ENCODE measurements around the gene VPS13A.
"Not testable (repeated sequence)": the region's sequence is repeated elsewhere in the genome, so short reads cannot be mapped to it uniquely, and the experiment has no call there.

VPS13A gene

GRCh38 chr9:77183581-77183980 is 6.2 kb downstream of the VPS13A start:
- no peak for DNase-seq (ENCODE audit: low read depth, low spot score)

GRCh38 chr9:77188242-77188641 is 10.9 kb downstream of the VPS13A start:
- DNase-seq (ENCODE audit: low read depth, low spot score) = no peak

GRCh38 chr9:77194423-77194822 is 17.1 kb downstream of the VPS13A start:
- DNase-seq (ENCODE audit: low read depth, low spot score) = no peak

GRCh38 chr9:77210116-77210515 is 32.8 kb downstream of the VPS13A start:
- DNase-seq (ENCODE audit: low read depth, low spot score) = no peak

DNA sequence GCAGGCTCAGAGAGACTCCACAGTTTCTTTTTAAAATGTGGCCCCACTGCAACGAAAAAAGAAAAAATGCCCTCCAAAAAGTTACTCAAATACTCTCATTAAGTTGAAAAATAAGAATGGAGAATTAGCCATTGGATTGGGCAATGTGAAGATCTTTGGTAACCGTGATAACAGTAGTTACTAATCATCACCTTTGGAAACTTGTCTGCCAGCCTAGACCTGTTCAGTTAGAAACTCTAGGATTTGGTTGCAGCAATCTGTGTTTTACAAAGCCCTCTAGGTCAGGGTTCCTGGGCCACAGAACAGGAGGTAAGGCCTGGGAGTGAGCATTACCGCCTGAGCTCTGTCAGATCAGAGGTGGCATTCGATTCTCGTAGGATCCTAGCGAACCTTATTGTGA is 34.2 kb downstream of the VPS13A start:
- no peak for DNase-seq (ENCODE audit: low read depth, low spot score)

- no peak for DNase-seq (ENCODE audit: low read depth, low spot score)
Measured at GRCh38 chr9:77212801-77213200, 35.5 kb downstream of the VPS13A start.

- no peak for DNase-seq (ENCODE audit: low read depth, low spot score)
Measured at GRCh38 chr9:77215874-77216273, 38.5 kb downstream of the VPS13A start.

- no peak for DNase-seq (ENCODE audit: low read depth, low spot score)
Measured at GRCh38 chr9:77218612-77219011, 41.3 kb downstream of the VPS13A start.

DNA sequence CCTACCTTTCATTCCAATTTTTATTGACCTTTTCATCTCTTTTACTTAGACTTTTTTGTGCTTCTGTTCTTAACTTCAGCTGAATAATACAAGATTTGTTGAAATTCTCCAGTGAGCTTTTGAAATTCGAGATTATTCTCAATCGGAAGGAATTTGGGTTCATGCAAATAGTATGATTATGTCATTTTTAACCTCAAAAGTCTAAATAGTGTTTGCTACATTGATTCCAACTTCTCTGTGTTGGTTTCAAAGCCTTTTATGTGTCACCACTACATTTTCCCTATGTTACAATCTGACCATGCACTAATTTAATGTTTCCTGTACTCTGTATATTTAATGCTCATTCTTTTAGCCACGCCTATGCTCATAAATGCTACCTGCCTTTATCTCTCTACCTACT is 44.1 kb downstream of the VPS13A start:
- no peak for DNase-seq (ENCODE audit: low read depth, low spot score)

DNA sequence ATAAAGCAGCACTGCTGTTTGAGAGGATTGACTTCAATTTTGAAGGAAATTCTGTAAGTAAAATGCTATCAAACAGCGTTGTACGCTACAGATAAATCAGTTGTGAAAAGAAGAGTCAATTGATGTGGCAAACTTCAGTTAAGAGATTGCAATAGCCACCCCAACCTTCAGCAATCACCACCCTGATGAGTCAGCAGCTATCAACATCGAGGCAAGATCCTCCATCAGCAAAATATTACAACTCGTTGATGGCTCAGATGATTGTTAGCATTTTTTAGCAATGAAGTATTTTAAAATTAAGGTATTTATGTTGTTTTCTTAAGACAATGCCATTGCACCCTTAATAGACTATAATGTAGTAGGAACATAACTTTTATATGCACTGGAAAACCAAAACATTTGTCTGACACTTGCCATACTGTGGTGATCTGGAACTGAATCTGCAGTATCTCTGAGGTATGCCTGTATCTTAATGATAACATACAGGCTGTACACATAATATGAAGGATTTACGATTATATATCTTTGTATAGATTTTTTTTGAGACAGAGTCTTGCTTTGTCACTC is 47.5 kb downstream of the VPS13A start:
- no peak for DNase-seq (ENCODE audit: low read depth, low spot score)

GRCh38 chr9:77236693-77237092 is 59.4 kb downstream of the VPS13A start:
- no peak for DNase-seq (ENCODE audit: low read depth, low spot score)

DNA sequence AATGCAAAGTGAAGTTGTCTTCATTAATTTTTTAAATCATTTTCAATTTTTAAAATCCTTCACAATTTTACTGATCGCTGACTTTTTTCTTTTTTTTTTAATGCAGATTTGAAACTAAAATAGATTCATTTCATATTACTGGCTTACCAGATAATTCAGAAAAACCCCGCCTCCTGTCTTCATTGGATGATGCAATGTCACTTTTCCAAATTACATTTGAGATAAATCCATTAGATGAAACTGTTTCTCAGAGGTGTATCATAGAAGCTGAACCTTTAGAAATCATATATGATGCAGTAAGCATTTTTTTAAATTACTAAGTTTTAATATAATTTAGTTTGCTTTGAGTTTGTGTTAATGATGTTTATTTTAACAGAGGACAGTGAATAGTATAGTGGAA is 60.6 kb downstream of the VPS13A start:
- DNase-seq (ENCODE audit: low read depth, low spot score) = no peak

- no peak for DNase-seq (ENCODE audit: low read depth, low spot score)
Measured at GRCh38 chr9:77251050-77251449, 73.7 kb downstream of the VPS13A start.

- DNase-seq (ENCODE audit: low read depth, low spot score) = no peak
Measured at GRCh38 chr9:77257275-77257674, 79.9 kb downstream of the VPS13A start.

DNA sequence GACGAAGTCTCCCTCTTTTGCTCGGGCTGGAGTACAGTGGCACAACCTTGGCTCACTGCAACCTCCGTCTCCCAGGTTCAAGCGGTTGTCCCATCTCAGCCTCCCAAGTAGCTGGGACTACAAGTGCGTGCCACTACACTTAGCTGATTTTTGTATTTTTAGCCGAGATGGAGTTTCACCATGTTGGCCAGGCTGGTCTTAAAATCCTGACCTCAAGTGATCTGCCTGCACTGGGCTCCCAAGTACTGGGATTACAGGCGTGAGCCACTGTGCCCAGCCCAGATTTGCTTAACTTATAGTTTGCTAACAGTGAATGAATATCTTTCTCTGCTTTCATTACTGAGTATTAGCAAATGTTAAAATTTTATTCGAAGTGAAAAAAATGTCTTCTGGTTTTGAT is 84.3 kb downstream of the VPS13A start:
- DNase-seq (ENCODE audit: low read depth, low spot score) = no peak

- DNase-seq (ENCODE audit: low read depth, low spot score) = not testable (repeated sequence)
Measured at GRCh38 chr9:77267762-77268161, 90.4 kb downstream of the VPS13A start.

- no peak for DNase-seq (ENCODE audit: low read depth, low spot score)
Measured at GRCh38 chr9:77271023-77271690, 93.8 kb downstream of the VPS13A start.

DNA sequence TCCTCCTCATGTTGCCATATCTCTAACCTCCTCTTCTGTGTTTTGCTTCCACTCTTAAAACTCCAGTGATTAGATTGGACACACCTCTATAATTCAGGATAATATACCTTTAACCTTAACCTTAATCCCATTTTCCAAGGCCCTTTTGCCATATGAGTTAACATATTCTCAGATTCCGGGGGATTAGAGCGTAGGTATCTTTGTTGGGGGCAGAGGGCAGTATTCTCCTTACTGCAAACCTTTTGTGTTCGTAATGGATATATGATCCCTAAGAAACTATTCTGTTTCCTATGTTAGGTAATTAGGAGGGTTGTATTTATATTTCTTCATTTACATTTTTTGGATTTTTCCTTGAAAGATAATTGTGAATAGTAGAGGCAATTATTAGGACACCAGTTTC is 99.5 kb downstream of the VPS13A start:
- no peak for DNase-seq (ENCODE audit: low read depth, low spot score)

GRCh38 chr9:77277719-77278118 is 100.4 kb downstream of the VPS13A start:
- no peak for DNase-seq (ENCODE audit: low read depth, low spot score)

DNA sequence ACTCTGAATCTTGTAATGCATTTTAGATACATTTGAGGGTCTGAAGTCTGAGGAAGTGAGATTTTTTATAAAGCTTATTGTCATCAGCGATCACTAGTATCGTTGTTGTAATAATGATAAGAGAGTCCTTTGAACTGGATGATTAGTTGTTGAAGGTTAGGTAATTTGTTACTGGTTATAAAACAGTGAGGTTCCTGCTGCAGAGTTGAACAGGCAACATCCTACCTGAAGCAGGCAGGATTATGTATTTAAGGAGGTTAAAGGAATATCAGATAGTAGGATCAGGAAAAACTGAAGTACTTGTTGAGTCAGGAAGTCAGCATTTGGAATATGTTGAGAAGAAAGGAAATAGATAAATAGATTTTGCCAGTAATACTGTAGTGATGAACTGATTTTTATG is 106.7 kb downstream of the VPS13A start:
- no peak for DNase-seq (ENCODE audit: low read depth, low spot score)

DNA sequence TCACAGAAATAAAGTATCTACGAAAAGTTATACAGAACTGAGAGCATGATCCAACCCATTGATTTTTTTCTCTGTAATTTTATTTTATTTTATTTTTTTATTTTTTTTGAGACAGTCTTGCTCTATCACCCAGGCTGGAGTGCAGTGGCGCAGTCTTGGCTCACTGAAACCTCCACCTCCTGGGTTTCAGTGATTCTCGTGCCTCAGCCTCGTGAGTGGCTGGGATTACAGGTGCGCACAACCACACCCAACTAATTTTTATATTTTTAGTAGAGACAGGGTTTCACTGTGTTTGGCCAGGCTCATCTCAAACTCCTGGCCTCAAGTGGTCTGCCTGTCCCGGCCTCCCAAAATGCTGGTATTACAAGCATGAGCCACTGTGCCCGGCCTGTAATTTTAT is 107.3 kb downstream of the VPS13A start:
- no peak for DNase-seq (ENCODE audit: low read depth, low spot score)

DNA sequence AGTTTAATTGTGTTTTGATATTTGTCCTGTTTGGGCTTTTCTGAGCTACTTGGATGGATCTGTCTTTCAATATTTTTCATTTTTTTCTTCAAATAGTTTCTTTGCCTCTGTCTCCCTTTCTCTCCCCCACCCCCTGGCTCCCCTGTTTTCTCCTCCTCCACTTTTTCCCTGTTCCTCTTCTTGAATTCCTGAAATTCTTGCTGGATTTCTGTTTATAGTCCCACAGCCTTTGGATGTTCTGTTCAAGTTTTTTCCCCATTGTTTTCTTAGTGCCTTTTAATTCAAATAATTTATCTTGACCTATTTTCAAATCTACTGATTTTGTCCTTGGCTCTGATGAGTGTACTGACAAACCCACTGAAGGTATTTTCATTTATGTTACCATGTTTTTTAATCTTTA is 113.0 kb downstream of the VPS13A start:
- no peak for DNase-seq (ENCODE audit: low read depth, low spot score)

DNA sequence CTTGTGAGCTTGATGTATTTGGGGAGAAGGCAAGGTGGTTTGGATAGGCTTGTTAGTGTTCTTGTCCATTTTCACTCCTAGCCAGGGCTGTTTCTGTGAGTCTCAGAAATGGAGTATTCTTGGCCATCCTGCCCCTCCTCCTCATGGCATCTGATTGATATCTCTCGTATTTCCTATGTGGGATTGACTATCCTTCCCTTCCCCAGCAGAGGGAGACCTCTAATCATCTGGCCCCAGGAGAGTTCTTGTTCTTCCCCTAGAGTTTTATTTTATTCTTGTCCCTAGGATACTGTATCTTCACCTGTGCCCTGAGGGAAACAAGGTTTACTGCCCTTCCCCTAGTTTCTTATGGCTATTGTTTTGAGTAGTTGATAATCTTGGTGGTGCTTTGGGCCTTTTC is 114.4 kb downstream of the VPS13A start:
- no peak for DNase-seq (ENCODE audit: low read depth, low spot score)

DNA sequence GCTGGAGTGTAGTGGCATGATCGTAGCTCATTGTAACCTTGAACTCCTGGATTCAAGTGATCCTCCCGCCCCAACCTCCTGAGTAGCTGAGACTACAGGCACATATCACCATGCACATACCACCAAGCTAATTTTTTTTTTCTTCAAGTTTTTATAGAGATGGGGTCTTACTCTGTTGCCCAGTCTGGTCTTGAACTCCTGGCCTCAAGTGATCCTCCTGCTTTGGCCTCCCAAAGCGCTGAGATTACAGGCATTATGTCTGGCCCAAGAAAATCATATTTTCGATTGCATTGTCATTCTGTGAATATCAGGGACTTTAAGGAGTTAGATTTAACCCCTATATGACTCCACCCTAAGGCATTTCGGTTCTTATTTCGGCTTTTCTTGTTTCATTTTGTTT is 116.6 kb downstream of the VPS13A start:
- DNase-seq (ENCODE audit: low read depth, low spot score) = no peak
